H1 (cell line): ENCODE measurements around the gene FAM151A. TPM values are rescaled to one million over a fixed set of nuclear protein-coding genes. Genes with fewer than 3 reads are reported as not detected.

ENCODE experiments used
- CTCF ChIA-PET: fragments of 300-600 bp; sonication (Branson Sonifier 250); formaldehyde crosslinking; loops from one replicate; lab custom pipeline; 2021; ENCODE audit not compliant: partially characterized antibody; lab: Charles Lee
- POLR2A ChIA-PET: fragments of 300-600 bp; sonication (Branson Sonifier 250); formaldehyde crosslinking; loops from one replicate; lab custom pipeline; 2021; ENCODE audit warnings: inconsistent platforms; ENCODE audit not compliant: partially characterized antibody; lab: Charles Lee
- DNase-seq, 2 experiments: peaks; one replicate each; pipeline versions ENCODE4 v3.0.0 to v3.0.0-alpha.2; 2010 to 2022; ENCODE audit warnings: low spot score in 2 of 2, low read depth in 1 of 2, mixed read lengths in 1 of 2
- FAIRE-seq: peaks from 2 replicates; lab custom pipeline; 2011; peaks lifted over from hg19 to GRCh38; lab: Jason Lieb, UNC
- H2AFZ ChIP-seq: 2 replicates; pipeline ENCODE4 v1.8.1; 2012; ENCODE audit warnings: low read length, inconsistent platforms
- H2AK5ac ChIP-seq: 2 replicates; pipeline ENCODE4 v1.6.1; 2013; ENCODE audit warnings: low read depth, low read length
- H2BK120ac ChIP-seq: replicated peaks from 2 replicates; pipeline ENCODE3; 2013; ENCODE audit warnings: low read depth, low read length, inconsistent platforms
- H2BK12ac ChIP-seq: 2 replicates; pipeline ENCODE4 v1.6.1; 2013; ENCODE audit warnings: low read depth, low read length
- H2BK15ac ChIP-seq: 2 replicates; pipeline ENCODE4 v1.6.1; 2013; ENCODE audit warnings: low read length
- H2BK20ac ChIP-seq: 2 replicates; pipeline ENCODE4 v1.6.1; 2013; ENCODE audit warnings: low read length
- H2BK5ac ChIP-seq: 2 replicates; pipeline ENCODE4 v1.6.1; 2013; ENCODE audit warnings: low read depth, low read length
- H3K14ac ChIP-seq: 2 replicates; pipeline ENCODE4 v1.6.1; 2013; ENCODE audit warnings: inconsistent platforms; ENCODE audit not compliant: insufficient read length
- H3K18ac ChIP-seq: 2 replicates; pipeline ENCODE4 v1.6.1; 2013; ENCODE audit warnings: low read length; ENCODE audit errors: extremely low read depth
- H3K23ac ChIP-seq: 2 replicates; pipeline ENCODE4 v1.6.1; 2013; ENCODE audit warnings: inconsistent platforms; ENCODE audit not compliant: insufficient read length
- H3K23me2 ChIP-seq: 2 replicates; pipeline ENCODE4 v1.6.1; 2013; ENCODE audit warnings: low read depth, low read length
- H3K27ac ChIP-seq: 2 replicates; pipeline ENCODE4 v1.6.1; 2011; ENCODE audit warnings: low read depth, low read length, inconsistent platforms
- H3K27me3 ChIP-seq, 4 experiments: replicated peaks in 1 of 4; 1 replicate in 1 of 4; 2 replicates in 3 of 4; pipeline versions ENCODE4 v1.6.1 to v1.8.1; 2011 to 2013; ENCODE audit warnings: low read length in 3 of 4, mild to moderate bottlenecking in 3 of 4, inconsistent platforms in 2 of 4, mixed read lengths in 2 of 4, moderate library complexity in 1 of 4; ENCODE audit not compliant: control insufficient read depth in 3 of 4, insufficient read depth in 3 of 4; ENCODE audit errors: extremely low read depth in 1 of 4
- H3K36me3 ChIP-seq, 4 experiments: 2 replicates each; pipeline versions ENCODE4 v1.6.1 to v1.8.1; 2011 to 2013; ENCODE audit warnings: mild to moderate bottlenecking in 4 of 4, low read length in 3 of 4, moderate library complexity in 2 of 4, control low read depth in 1 of 4, inconsistent platforms in 1 of 4; ENCODE audit not compliant: insufficient read depth in 4 of 4, control insufficient read depth in 2 of 4
- H3K4ac ChIP-seq: replicated peaks from 2 replicates; pipeline ENCODE3; 2013; ENCODE audit warnings: low read length, low read depth, mixed read lengths, inconsistent platforms; ENCODE audit not compliant: insufficient read length
- H3K4me1 ChIP-seq, 4 experiments: replicated peaks in 1 of 4; 1 replicate in 1 of 4; 2 replicates in 3 of 4; pipeline versions ENCODE4 v1.6.1 to v1.8.1; 2011 to 2013; ENCODE audit warnings: low read length in 3 of 4, inconsistent platforms in 2 of 4, mixed read lengths in 1 of 4; ENCODE audit not compliant: insufficient read depth in 4 of 4, control insufficient read depth in 3 of 4
- H3K4me2 ChIP-seq, 2 experiments: 2 replicates each; pipeline versions ENCODE4 v1.6.1 to v1.8.1; 2011 to 2013; ENCODE audit warnings: low read depth in 2 of 2, low read length in 2 of 2, control low read depth in 1 of 2, inconsistent platforms in 1 of 2, mild to moderate bottlenecking in 1 of 2; ENCODE audit not compliant: insufficient read depth in 1 of 2
- H3K4me3 ChIP-seq, 4 experiments: fragments of 200-600, 300-600 bp in 1 of 4; sonication (generic), shearing (Covaris generic), sonication (Bioruptor Twin) in 1 of 4; 2 replicates each; pipeline versions ENCODE4 v1.5.1 to v1.8.1; 2011 to 2016; ENCODE audit warnings: low read length in 4 of 4, low read depth in 3 of 4, control low read depth in 2 of 4, inconsistent platforms in 2 of 4, mild to moderate bottlenecking in 2 of 4, mixed read lengths in 1 of 4, moderate library complexity in 1 of 4; ENCODE audit not compliant: insufficient read depth in 2 of 4; ENCODE audit errors: extremely low read depth in 1 of 4
- H3K56ac ChIP-seq: replicated peaks from 2 replicates; pipeline ENCODE3; 2013; ENCODE audit warnings: low read depth, mild to moderate bottlenecking, mixed read lengths, low read length, inconsistent platforms; ENCODE audit not compliant: insufficient read length
- H3K79me1 ChIP-seq: 2 replicates; pipeline ENCODE4 v1.6.1; 2013; ENCODE audit warnings: low read depth, low read length, control low read depth
- H3K79me2 ChIP-seq, 2 experiments: 2 replicates each; pipeline versions ENCODE4 v1.6.1 to v1.8.1; 2012 to 2013; ENCODE audit warnings: low read length in 2 of 2, mild to moderate bottlenecking in 2 of 2, inconsistent platforms in 1 of 2; ENCODE audit not compliant: insufficient read depth in 2 of 2, control insufficient read depth in 1 of 2
- H3K9ac ChIP-seq, 4 experiments: replicated peaks in 1 of 4; 1 replicate in 1 of 4; 2 replicates in 3 of 4; pipeline versions ENCODE4 v1.6.1 to v1.8.1; 2011 to 2013; ENCODE audit warnings: low read depth in 3 of 4, low read length in 3 of 4, control low read depth in 2 of 4, mild to moderate bottlenecking in 2 of 4, moderate library complexity in 2 of 4, inconsistent platforms in 1 of 4; ENCODE audit errors: extremely low read depth in 1 of 4
- H3K9me3 ChIP-seq, 2 experiments: 2 replicates each; pipeline versions ENCODE4 v1.6.1 to v1.8.1; 2012 to 2013; ENCODE audit warnings: mild to moderate bottlenecking in 2 of 2, moderate library complexity in 2 of 2, control low read depth in 1 of 2, inconsistent platforms in 1 of 2, low read depth in 1 of 2, low read length in 1 of 2, mixed read lengths in 1 of 2; ENCODE audit not compliant: insufficient read depth in 2 of 2
- H4K20me1 ChIP-seq, 2 experiments: replicated peaks in 1 of 2; 2 replicates each; pipeline versions ENCODE3 to v1.8.1; 2011 to 2013; ENCODE audit warnings: inconsistent platforms in 2 of 2, low read length in 2 of 2, mild to moderate bottlenecking in 1 of 2; ENCODE audit not compliant: insufficient read depth in 2 of 2, control insufficient read depth in 1 of 2
- H4K5ac ChIP-seq: 2 replicates; pipeline ENCODE4 v1.6.1; 2013; ENCODE audit warnings: low read length, low read depth, mixed read lengths, inconsistent platforms; ENCODE audit not compliant: insufficient read length
- H4K8ac ChIP-seq: 2 replicates; pipeline ENCODE4 v1.8.0; 2013; ENCODE audit warnings: mild to moderate bottlenecking, moderate library complexity, low read length, inconsistent platforms; ENCODE audit not compliant: insufficient read depth; ENCODE audit errors: extremely low read depth
- H4K91ac ChIP-seq: replicated peaks from 2 replicates; pipeline ENCODE3; 2013; ENCODE audit warnings: low read length, mixed read lengths, inconsistent platforms; ENCODE audit not compliant: insufficient read length
- BCL11A ChIP-seq, 2 experiments: IDR thresholded peaks; one replicate each; pipeline ENCODE4 v1.6.1; 2011; ENCODE audit warnings: low read depth in 2 of 2, low read length in 2 of 2, mild to moderate bottlenecking in 2 of 2
- KDM1A ChIP-seq: fragments of 200-600, 300-600 bp; sonication (generic); IDR thresholded peaks from 2 replicates; pipeline ENCODE4 v1.7.1; 2016; ENCODE audit warnings: mild to moderate bottlenecking, low read length, borderline replicate concordance
- NANOG ChIP-seq: IDR thresholded peaks from 2 replicates; pipeline ENCODE4 v1.6.1; 2011; ENCODE audit warnings: low read length, low read depth, mild to moderate bottlenecking, inconsistent platforms; ENCODE audit not compliant: insufficient read depth, poor library complexity, severe bottlenecking
- SIN3A ChIP-seq, 2 experiments: IDR thresholded peaks in 1 of 2; conservative IDR thresholded peaks in 1 of 2; 2 replicates each; pipeline ENCODE4 v1.6.1; 2011 to 2012; ENCODE audit warnings: low read length in 2 of 2, improper control_type of control experiment in 1 of 2, low read depth in 1 of 2, mild to moderate bottlenecking in 1 of 2
- SIX5 ChIP-seq: IDR thresholded peaks from 2 replicates; pipeline ENCODE4 v1.6.1; 2011; ENCODE audit warnings: mild to moderate bottlenecking, low read depth, low read length
- TBP ChIP-seq: IDR thresholded peaks from 2 replicates; pipeline ENCODE4 v1.6.1; 2011; ENCODE audit warnings: low read depth, low read length, improper control_type of control experiment
- WGBS, 2 experiments: shearing (Covaris generic) in 1 of 2; methylation state at CpG; one replicate each; pipeline versions ENCODE4 v1.1.6 to v1.1.7; 2013 to 2015; ENCODE audit warnings: low lambda C conversion rate in 2 of 2, mixed read lengths in 2 of 2, inconsistent platforms in 1 of 2, low coverage in 1 of 2, missing lambda C conversion rate in 1 of 2; ENCODE audit not compliant: insufficient replicate concordance in 2 of 2, insufficient coverage in 1 of 2, insufficient read length in 1 of 2; ENCODE audit errors: extremely low coverage in 1 of 2, missing lambda C conversion rate in 1 of 2; 5-methylcytosine and 5-hydroxymethylcytosine counted together
- polyA plus RNA-seq, 7 experiments: library from polyadenylated mRNA; depleted of rRNA in 3 of 7; stranded (reverse) in 5 of 7; unstranded in 2 of 7; fragments of >200 nt in 5 of 7; fragments of 200-250 nt in 2 of 7; gene quantifications; 1 replicate in 5 of 7; 2 replicates in 1 of 7; 4 replicates in 1 of 7; pipeline versions ENCODE4 v1.2.1 to v1.2.3, GENCODE V29; 2011 to 2013; ENCODE audit warnings: missing spikeins in 2 of 7, mixed read lengths in 2 of 7
- total RNA-seq: library from RNA; stranded (reverse); fragmentation: NEBNext Ultra II Directional; extraction: Animal tissue kit (Norgen Biotek cat#: 25700); gene quantifications from 2 replicates; pipeline ENCODE4 v1.2.1, GENCODE V29; 2021
- TF ChIP-seq, protein P1 (sequence below): IDR thresholded peaks from 2 replicates; pipeline ENCODE4 v1.6.1; 2012; ENCODE audit warnings: inconsistent platforms
- TF ChIP-seq, protein P2 (sequence below): IDR thresholded peaks from 2 replicates; pipeline ENCODE4 v1.6.1; 2012; ENCODE audit warnings: inconsistent platforms

FAM151A gene
- total and polyA plus RNA-seq, 2 of the 8 experiments (the other 6 are each of a cell fraction or from before 2014, with no cell fraction given), result not detected

DNA sequence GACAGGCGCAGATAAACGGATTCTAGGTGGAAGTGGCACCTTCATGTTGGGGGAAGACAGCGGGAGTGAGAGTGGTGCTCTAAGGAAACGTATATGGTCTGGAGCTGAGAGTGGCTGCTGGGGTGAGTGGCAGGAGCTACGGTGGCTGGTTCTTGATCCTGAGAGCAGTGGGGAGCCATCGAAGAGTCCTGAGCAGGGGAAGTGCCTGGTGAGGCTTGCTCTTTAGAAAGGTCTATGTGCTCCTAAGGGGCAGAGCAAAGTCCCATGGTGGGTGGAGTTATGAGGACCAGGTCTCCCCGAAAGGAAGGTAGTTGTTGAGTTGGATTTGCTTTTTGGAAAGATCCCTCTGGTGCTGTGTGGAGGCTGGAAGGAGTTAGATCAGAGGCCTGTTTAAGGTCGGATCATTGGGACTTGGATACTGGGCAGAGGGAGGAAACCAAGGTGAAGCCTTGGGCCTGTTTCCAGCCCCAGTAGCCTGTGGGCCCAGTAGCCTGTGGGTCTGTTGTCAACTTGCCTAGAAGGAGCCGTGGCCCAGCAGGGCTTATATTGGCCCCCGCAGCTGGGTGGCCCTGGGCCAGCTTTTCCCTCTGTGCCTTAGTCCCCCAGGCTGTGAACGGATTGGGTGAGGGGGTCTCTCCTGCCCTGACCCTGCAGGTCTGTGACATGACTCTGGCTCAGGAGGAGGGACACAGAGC, 42.3 kb downstream of the FAM151A start:
- H3K9ac ChIP-seq, result no peak overlapping the region; a peak in 1 of 7 replicates
- CTCF ChIA-PET, result interaction anchor here (0.8 to 2.5 kb wide), 5 partner anchors 14 to 211 kb away, joined by 3 to 15 read pairs (median 3); partner anchors contain the start of gene ACOT11

More for the DNA sequence above, 42.3 kb downstream of the FAM151A start:
- Histone ChIP-seq H2AFZ (no peak overlapping the region), H2BK120ac (no peak overlapping the region), H2BK15ac (peak overlapping the region; percentile 72; the same call in 1 of the 2 replicates), H3K4me2 (no peak overlapping the region), H3K27ac (no peak overlapping the region; the same call in 1 of the 2 replicates), H3K14ac (no peak overlapping the region), H4K8ac (no peak overlapping the region), H3K4me1 (peaks cover 19 to 21% (median 20%) of the 10 kb centered on the region in 4 experiments), H2BK20ac (peak overlapping the region; percentile 87; the same call in 1 of the 2 replicates), H3K23ac (no peak overlapping the region), H4K20me1 (no peaks in the 10 kb centered on the region), H2BK5ac (peak overlapping the region; percentile 89; the same call in 1 of the 2 replicates), H3K79me1 (no peaks in the 10 kb centered on the region), H3K56ac (no peak overlapping the region), H3K27me3 (no peaks in the 10 kb centered on the region), H2BK12ac (peak overlapping the region; percentile 92; the same call in 1 of the 2 replicates), H3K36me3 (no peaks in the 10 kb centered on the region), H3K4me3 (no peak overlapping the region), H2AK5ac (peak overlapping the region; percentile 53; the same call in 1 of the 2 replicates), H3K4ac (no peak overlapping the region), H4K91ac (peak overlapping the region; percentile 58)
- 88% methylated on average over 11 of the region's 11 CpGs; no CpG with 5 or more reads in 1 of the 2 experiments for WGBS, 2 experiments
- no peak for DNase-seq
- no peak for FAIRE-seq
- POLR2A ChIA-PET, result interaction anchor here (0.8 to 4.2 kb wide), 3 partner anchors 8 to 16 kb away, joined by 3 to 17 read pairs (median 5); no protein-coding TSS in a partner anchor
- no peak for TF ChIP-seq NANOG
- TF ChIP-seq, protein P1, sequence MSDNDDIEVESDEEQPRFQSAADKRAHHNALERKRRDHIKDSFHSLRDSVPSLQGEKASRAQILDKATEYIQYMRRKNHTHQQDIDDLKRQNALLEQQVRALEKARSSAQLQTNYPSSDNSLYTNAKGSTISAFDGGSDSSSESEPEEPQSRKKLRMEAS, result no peak
- TF ChIP-seq BCL11A (IDR thresholded peaks at IDR 0.05; ENCODE audit: low read depth in 2 of 2, low read length in 2 of 2), result no peak
- no peak for TF ChIP-seq SIN3A (conservative IDR thresholded peaks at IDR 0.05 in 1 of 2, IDR thresholded peaks at IDR 0.05 in 1 of 2; ENCODE audit: low read depth in 1 of 2, low read length in 2 of 2)
- TF ChIP-seq, protein P2, sequence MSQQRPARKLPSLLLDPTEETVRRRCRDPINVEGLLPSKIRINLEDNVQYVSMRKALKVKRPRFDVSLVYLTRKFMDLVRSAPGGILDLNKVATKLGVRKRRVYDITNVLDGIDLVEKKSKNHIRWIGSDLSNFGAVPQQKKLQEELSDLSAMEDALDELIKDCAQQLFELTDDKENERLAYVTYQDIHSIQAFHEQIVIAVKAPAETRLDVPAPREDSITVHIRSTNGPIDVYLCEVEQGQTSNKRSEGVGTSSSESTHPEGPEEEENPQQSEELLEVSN, result no peak
- TF ChIP-seq KDM1A, result no peak
- TF ChIP-seq SIX5, result no peak
- TF ChIP-seq TBP, result no peak
- TF ChIP-seq, all 59 proteins: peak for 0
- no peaks in the 10 kb centered on the region for H3K79me2 ChIP-seq
- H3K18ac ChIP-seq, result peak overlapping the region; percentile 33
- H3K9me3 ChIP-seq, result no peaks in the 10 kb centered on the region
- no peak overlapping the region for H4K5ac ChIP-seq
- no peaks in the 10 kb centered on the region for H3K23me2 ChIP-seq
